ENCODE results near the gene CASKIN1.

CASKIN1 gene

DNA sequence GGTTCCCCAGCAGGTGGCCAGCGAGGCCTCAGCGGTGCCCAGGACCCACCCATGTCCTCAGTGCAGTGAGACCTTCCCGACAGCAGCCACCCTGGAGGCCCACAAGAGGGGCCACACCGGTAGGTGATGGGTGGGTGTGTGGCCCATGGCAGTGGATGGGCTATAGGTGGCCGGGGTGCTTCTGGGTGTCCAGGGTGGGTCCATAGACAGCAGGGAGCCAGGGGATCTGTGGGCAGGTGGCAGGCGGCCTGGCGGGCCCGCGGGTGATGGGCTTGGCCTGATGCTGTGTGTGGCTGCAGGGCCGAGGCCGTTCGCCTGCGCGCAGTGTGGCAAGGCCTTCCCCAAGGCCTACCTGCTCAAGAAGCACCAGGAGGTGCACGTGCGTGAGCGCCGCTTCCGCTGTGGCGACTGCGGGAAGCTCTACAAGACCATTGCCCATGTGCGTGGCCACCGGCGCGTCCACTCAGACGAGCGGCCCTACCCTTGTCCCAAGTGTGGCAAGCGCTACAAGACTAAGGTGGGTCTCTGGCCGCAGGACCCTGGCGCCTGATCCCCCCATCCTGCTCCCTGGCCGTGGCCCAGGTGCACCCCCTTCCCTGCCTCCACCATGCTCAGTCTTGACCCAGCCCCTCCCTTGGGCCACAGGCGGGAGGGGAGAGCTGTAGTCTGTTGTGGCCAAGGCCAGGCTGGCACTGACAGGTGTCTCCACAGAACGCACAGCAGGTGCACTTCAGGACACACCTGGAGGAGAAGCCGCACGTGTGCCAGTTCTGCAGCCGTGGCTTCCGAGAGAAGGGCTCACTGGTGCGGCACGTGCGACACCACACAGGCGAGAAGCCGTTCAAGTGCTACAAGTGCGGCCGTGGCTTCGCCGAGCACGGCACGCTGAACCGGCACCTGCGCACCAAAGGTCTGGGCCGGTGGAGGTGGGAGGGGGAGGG is 37.7 kb upstream of the CASKIN1 start:
- DNase-seq (ENCODE audit: extremely low read depth, insufficient read length): peak; percentile 26
- TF ChIP-seq, protein P1, sequence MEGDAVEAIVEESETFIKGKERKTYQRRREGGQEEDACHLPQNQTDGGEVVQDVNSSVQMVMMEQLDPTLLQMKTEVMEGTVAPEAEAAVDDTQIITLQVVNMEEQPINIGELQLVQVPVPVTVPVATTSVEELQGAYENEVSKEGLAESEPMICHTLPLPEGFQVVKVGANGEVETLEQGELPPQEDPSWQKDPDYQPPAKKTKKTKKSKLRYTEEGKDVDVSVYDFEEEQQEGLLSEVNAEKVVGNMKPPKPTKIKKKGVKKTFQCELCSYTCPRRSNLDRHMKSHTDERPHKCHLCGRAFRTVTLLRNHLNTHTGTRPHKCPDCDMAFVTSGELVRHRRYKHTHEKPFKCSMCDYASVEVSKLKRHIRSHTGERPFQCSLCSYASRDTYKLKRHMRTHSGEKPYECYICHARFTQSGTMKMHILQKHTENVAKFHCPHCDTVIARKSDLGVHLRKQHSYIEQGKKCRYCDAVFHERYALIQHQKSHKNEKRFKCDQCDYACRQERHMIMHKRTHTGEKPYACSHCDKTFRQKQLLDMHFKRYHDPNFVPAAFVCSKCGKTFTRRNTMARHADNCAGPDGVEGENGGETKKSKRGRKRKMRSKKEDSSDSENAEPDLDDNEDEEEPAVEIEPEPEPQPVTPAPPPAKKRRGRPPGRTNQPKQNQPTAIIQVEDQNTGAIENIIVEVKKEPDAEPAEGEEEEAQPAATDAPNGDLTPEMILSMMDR (IDR thresholded peaks at IDR 0.05; ENCODE audit: insufficient read depth, low read length, poor library complexity, severe bottlenecking): no peak
- peaks cover 37% of the 10 kb centered on the region for H3K36me3 ChIP-seq (ENCODE audit: control insufficient read depth, insufficient read depth, low read length)

DNA sequence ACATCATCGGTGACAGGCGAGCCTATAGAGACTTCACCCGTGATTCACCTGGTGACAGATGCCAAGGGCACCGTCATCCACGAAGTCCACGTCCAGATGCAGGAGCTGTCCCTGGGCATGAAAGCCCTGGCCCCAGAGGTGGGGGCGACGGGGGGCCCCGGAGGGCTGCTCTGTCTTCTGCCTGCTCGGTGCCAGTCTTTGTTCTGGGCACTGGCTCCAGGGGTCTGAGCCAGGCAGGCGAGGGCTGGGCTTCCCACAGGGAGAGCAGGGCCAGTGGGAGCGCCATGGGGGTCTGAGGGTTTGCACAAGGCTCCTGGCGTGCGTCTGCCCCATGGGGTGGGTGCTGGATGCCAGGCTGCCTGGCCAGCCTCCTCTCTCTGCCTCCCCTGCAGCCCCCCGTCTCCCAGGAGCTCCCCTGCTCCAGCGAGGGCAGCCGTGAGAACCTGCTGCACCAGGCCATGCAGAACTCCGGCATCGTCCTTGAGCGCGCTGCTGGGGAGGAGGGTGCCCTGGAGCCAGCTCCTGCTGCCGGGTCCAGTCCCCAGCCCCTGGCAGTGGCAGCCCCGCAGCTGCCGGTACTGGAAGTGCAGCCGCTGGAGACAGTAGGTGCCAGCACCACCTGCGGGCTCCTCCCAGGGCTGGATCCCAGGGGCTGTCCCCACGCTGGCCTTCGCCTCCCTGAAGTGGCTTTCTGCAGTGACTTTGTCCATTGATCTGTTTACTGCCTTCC is 36.8 kb upstream of the CASKIN1 start:
- TF ChIP-seq, protein P1 (IDR thresholded peaks at IDR 0.05; ENCODE audit: insufficient read depth, low read length, poor library complexity, severe bottlenecking): no peak
- peaks cover 43% of the 10 kb centered on the region for H3K36me3 ChIP-seq (ENCODE audit: control insufficient read depth, insufficient read depth, low read length)

More for the DNA sequence above, 37.7 kb upstream of the CASKIN1 start:
- H3K4me3 ChIP-seq (replicated peaks; ENCODE audit: low read depth, low read length): no peak overlapping the region
- no peaks in the 10 kb centered on the region for H3K27me3 ChIP-seq (replicated peaks; ENCODE audit: control insufficient read depth, insufficient read depth, low read length)

DNA sequence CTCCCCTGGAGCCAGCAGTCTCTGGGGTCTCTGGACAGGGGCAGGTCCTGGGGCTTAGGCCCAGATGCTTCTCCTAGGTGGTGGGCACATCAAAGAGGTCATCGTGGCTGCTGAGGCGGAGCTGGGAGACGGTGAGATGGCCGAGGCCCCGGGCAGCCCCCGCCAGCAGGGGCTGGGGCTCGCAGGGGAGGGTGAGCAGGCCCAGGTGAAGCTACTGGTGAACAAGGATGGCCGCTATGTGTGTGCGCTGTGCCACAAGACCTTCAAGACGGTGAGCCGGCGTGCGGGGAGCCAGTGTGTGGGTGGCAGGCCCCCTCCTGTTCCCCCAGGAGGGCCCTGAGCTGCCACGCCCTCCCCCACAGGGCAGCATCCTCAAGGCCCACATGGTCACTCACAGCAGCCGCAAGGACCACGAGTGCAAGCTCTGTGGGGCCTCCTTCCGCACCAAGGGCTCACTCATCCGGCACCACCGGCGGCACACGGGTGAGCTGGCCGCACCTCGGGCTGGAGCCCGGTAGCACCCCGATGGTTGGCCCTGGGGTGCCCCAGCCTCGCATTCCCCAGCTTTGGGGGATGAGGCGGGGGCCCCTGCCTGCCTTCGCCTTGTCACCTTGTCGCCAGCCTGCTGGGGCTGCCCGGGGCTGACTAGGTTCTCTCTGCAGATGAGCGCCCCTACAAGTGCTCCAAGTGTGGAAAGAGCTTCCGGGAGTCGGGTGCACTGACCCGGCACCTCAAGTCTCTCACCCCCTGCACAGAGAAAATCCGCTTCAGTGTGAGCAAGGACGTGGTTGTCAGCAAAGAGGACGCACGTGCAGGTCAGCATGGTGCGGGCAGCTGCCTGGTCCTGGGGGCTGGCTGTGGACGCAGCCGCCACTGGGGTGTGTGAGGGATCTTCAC is 35.9 kb upstream of the CASKIN1 start:
- no peak for DNase-seq (ENCODE audit: extremely low read depth, insufficient read length)
- Histone ChIP-seq H3K4me3 (replicated peaks; ENCODE audit: low read depth, low read length) (no peak overlapping the region), H3K36me3 (ENCODE audit: control insufficient read depth, insufficient read depth, low read length) (peaks cover 44% of the 10 kb centered on the region), H3K27me3 (replicated peaks; ENCODE audit: control insufficient read depth, insufficient read depth, low read length) (no peaks in the 10 kb centered on the region)
- TF ChIP-seq, protein P1 (IDR thresholded peaks at IDR 0.05; ENCODE audit: insufficient read depth, low read length, poor library complexity, severe bottlenecking): no peak

More for the DNA sequence above, 36.8 kb upstream of the CASKIN1 start:
- Histone ChIP-seq H3K4me3 (replicated peaks; ENCODE audit: low read depth, low read length) (no peak overlapping the region), H3K27me3 (replicated peaks; ENCODE audit: control insufficient read depth, insufficient read depth, low read length) (no peaks in the 10 kb centered on the region)
- DNase-seq (ENCODE audit: extremely low read depth, insufficient read length): no peak

DNA sequence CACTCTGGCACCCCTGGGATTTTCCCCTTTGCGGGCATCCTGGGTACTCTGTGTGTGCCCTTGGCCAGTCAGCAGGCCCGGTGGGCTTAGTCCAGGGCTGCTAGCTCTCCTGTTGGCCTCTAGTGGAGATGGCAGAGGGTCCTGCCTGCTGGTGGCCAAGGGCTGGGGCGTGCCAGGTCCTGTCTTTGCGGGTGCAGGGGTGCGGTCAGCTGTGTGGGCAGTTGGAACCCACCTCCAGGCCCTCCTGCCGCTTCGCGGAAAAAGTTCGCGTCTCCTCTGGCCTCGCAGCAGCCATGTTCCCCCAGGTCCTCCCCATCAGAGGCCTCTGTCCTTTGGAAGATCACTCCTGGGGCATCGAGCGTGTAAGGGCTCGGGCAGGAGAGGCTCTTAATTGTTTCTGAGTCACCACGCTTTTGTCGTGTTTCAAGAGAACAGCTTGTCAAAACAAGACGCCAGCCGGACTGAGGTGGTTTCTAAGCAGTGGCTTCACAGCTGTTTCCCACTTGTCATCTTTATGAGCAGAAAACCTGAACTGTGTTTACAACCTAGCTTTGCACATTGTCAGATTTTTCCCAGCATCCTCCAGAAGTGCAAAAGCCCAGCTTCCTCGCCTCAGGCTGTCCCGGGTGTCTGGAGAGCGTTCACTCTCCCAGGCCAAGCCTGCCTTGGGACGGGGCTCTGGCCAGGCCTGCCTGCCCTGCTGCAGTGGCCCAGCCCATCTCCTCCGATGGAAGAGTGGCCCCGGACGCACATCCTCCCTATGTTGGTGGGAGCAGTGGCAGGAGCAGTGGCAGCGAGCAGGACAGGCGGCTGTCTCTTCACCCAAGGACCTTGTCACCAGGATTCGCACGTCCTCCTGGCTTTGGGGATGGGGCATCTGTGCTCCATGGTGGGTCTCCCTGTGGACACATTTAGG is 34.9 kb upstream of the CASKIN1 start:
- TF ChIP-seq, protein P1 (IDR thresholded peaks at IDR 0.05; ENCODE audit: insufficient read depth, low read length, poor library complexity, severe bottlenecking): no peak
- peaks cover 46% of the 10 kb centered on the region for H3K36me3 ChIP-seq (ENCODE audit: control insufficient read depth, insufficient read depth, low read length)
- H3K4me3 ChIP-seq (replicated peaks; ENCODE audit: low read depth, low read length): no peak overlapping the region
- DNase-seq (ENCODE audit: extremely low read depth, insufficient read length): no peak
- no peaks in the 10 kb centered on the region for H3K27me3 ChIP-seq (replicated peaks; ENCODE audit: control insufficient read depth, insufficient read depth, low read length)
